Jurkat, Clone E6-1 (cell line): Measurements from ENCODE around the gene NFASC.

ENCODE experiments used
- DNase-seq: peaks from one replicate; pipeline ENCODE4 v3.0.0-alpha.2; 2011; ENCODE audit warnings: low read depth, low spot score
- H3K4me3 ChIP-seq: 2 replicates; pipeline ENCODE4 v1.5.1; 2011; ENCODE audit warnings: mild to moderate bottlenecking, low read length, control low read depth, moderate library complexity

Gene NFASC

DNA sequence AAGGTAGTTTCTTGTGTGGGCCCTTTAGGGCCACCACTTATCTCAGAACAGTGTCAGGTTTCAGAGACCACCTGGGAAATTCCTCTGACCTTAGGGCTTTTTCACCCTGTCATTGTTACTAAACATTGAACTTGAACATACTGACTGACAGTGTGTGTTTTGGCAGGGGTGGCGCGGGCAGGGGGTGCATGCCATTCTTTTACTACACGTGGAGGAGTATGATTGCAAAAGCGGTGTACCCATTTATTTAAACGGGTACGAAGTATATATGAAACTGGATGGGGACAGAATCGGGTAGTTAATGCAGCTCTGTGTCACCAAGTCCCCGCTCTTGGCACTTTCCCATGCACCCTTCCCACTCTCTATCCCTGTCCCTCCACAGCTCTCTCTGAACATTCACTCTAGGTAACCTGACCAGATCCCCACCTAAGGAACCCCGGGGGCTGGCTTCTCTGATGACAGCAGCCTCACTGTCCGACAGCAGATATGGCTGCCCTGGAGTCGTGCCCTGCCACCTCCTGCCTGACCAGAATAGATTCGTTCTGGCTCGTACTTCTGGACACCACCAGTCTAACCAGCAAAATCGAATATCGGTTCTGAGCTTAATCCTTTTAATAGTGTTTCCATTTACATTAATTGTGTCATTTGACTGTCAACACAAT, 51.3 kb downstream of the NFASC start:
- no peak overlapping the region for H3K4me3 ChIP-seq
- DNase-seq, result no peak

DNA sequence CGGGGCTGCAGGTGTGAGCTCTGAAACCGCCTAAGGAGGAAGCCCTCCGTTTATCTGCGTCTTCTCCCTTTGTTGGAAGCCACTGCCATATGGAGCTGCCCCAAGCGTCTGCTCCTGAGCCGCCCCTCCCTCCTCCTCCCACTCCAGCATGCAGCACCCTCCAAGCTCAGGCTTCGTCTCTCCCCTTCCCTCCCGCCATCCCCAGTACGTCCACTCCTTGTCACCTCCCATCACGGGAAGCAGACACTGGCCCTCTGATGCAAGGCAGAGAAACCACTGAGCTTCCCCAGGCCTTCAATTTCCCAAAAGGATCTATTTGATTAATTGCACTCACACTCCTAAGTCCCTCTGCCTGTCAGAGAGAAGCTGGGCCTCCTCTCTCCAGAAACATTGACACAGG, 52.5 kb downstream of the NFASC start:
- no peak overlapping the region for H3K4me3 ChIP-seq
- no peak for DNase-seq

- no peak overlapping the region for H3K4me3 ChIP-seq
- DNase-seq, result no peak
Observed at GRCh38 chr1:204923626-204924012, 53.0 kb downstream of the NFASC start.

- no peak for DNase-seq
Observed at GRCh38 chr1:204924013-204924759, 53.5 kb downstream of the NFASC start.

GRCh38 chr1:204925701-204926100, 55.0 kb downstream of the NFASC start:
- H3K4me3 ChIP-seq, result no peak overlapping the region
- no peak for DNase-seq

More at GRCh38 chr1:204924013-204924759, 53.5 kb downstream of the NFASC start:
- H3K4me3 ChIP-seq, result no peak overlapping the region

DNA sequence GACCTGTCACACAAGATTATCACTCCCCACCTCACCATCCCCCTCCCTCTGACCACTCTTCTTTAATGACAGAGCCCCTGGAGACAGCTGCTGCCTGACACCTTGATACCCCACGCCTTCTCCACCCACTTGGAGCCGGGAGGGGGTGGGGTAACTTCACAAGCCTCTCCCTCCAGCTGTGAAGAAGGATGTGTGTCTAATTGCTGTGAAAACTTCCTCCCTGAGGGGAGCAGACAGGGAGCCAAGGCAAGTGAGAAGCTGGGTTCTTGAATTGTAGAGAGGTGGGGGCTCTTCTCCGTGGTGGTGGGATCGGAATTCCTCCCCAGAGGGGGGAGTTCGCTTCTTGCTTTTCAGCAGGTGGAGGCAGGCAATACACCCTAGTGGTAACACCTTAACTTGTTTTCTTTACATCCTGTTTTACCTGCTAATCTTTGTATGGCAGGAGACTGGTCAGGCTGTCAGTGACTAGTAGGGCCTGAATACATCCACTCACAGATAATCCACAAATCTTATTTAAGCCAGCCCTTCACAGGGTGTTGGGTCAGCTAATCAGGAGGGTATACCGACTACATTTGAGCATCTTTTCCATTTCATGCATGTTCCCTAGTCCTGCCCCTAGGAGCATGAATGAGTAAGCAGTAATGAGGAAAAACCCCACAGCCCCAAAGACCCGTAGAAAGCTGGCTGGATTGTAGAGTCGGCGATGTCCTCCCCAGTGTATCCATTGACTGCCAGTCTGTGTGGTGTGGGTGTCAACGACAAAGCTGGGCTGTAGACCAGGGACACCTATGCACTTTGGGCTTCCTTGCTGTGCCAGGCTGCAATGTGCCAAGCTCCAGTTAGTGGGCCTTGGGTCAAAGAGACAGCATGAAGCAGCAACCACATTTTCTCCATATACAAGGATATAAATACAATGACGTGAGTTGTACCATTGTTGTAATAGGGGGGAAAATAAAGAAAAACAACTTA, 57.3 kb downstream of the NFASC start:
- no peak for DNase-seq

DNA sequence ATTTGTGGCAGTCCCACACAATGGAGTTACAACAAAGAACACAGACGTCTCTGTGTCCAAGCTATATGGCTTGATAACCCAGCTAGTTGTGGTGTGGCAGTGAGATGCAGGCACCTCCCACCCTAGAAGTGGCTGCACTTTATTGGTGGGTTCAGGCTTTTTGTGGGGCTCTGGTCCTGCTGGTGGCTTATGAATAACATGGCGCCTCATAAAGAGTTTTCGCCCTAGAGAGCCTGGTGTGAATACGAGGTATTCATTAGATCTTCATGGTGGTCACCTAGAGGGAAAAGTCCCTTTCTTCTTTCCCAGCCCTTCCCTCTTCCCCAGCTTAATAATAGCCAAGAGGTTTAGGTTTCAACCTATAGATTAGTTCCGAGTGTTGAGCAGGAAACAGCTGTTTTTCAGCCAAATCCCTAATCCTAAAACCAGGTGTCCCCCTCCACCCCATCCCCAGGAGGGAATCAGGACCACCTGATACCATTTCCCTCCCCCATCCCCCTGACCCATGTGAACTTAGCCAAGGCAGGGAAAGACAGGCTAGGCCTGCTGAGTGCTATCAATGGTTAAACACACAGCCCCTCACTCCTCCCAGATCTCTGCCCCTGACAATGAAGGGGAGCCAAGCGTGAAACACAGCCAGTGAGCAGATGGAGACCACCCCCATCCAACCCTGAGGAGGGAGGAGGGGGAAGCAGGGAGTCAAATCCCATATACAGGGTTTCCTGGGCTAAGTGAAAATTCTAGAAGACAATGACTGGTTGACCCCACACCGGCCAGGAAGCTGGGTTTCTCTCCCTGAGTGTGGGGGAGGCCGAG, 58.2 kb downstream of the NFASC start:
- no peak for DNase-seq
- no peak overlapping the region for H3K4me3 ChIP-seq

More for the DNA sequence above, 57.3 kb downstream of the NFASC start:
- H3K4me3 ChIP-seq, result no peak overlapping the region

DNA sequence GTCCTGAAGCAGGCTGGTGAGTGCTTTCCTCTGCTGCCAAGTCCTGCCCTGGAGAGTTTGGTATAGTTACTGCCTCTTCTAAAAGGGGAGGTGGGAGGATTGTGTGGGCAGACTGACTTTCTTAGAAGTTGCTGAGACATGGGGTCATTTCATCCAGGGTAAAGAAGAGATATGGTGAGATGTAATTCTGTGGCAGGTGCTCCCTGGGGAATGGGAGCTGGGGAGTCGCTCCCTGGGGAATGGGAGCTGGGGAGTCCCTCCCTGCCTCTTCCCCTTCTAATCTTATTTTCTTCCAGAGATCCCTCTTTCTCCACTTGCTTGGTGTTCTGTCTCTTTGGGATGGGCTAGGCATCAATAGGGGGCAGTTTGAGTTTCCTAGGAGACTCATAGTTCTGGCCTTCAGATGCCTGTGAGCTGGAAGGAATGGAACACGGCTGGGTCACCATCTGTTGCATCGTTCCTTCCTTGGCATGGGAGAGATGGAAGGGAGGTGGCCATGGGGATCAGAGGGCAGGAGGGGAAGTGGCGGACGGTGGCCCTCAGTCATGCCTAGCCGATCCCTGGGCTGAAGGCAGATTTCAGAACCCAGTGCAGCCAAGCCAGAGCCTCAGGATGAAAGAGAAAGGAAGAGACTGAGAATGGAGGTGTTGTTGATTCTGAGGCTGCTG, 59.0 kb downstream of the NFASC start:
- no peak overlapping the region for H3K4me3 ChIP-seq
- no peak for DNase-seq

DNA sequence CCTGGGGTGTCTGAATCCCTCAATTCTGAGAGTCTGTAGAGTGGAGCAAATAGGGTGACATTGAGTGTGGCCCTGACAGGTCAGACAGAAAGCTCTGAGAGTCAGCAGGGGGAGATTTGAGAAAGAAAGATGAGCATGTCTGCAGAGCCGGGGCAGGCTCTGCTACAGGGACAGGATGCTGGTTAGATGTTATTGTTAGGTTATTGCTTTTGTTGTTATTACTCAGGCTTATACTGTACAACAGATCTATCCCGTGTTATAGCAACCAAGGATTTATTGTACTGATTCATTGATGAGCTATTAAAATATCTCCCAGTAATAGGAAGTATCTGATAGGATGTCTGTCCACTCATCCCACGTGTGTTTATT, 59.5 kb downstream of the NFASC start:
- DNase-seq, result no peak
- H3K4me3 ChIP-seq, result no peak overlapping the region

DNA sequence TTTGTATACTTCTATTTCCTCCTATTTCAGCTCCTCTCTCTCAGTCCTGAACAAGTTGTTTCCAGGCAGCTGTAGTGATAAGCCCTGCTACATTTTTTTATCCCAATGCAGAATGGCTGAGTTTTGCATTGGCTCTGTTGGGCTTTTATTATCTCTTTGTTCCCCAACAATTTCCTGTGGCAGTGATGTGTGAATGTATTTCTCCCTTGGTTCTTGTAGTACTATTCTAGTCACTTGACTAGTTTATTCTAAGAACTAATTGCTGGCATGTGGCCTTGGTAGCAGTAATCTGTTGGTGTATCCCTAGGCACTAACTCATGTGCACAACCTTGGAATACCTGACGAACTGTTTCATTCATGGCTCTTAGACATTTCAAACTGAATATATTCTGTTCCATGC, 60.7 kb downstream of the NFASC start:
- no peak for DNase-seq
- no peak overlapping the region for H3K4me3 ChIP-seq

GRCh38 chr1:204931768-204932572, 61.3 kb downstream of the NFASC start:
- no peak for DNase-seq
- H3K4me3 ChIP-seq, result no peak overlapping the region

DNA sequence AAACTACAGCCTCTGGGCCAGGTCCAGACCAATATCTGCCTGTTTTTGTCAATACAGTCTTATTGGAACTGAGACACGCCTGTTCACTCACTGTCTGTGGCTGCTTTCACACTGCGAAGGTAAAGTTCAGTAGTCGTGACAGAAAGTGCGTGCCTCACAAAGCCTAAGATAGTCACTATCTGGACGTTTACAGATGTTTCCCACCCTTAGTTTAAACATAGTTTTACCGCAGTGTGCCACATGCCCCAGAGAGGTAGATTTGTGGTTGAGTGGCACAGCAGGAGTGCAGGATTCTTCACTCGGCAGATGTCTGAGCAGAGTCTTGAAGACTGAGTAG, 61.9 kb downstream of the NFASC start:
- H3K4me3 ChIP-seq, result no peak overlapping the region
- peak; percentile 54 for DNase-seq

GRCh38 chr1:204935155-204935554, 64.5 kb downstream of the NFASC start:
- no peak for DNase-seq
- no peak overlapping the region for H3K4me3 ChIP-seq

- H3K4me3 ChIP-seq, result no peak overlapping the region
- no peak for DNase-seq
Observed at GRCh38 chr1:204936765-204937164, 66.1 kb downstream of the NFASC start.

- no peak overlapping the region for H3K4me3 ChIP-seq
- DNase-seq, result no peak
Observed at GRCh38 chr1:204937901-204938300, 67.2 kb downstream of the NFASC start.

GRCh38 chr1:204940591-204940990, 69.9 kb downstream of the NFASC start:
- no peak for DNase-seq
- H3K4me3 ChIP-seq, result no peak overlapping the region

DNA sequence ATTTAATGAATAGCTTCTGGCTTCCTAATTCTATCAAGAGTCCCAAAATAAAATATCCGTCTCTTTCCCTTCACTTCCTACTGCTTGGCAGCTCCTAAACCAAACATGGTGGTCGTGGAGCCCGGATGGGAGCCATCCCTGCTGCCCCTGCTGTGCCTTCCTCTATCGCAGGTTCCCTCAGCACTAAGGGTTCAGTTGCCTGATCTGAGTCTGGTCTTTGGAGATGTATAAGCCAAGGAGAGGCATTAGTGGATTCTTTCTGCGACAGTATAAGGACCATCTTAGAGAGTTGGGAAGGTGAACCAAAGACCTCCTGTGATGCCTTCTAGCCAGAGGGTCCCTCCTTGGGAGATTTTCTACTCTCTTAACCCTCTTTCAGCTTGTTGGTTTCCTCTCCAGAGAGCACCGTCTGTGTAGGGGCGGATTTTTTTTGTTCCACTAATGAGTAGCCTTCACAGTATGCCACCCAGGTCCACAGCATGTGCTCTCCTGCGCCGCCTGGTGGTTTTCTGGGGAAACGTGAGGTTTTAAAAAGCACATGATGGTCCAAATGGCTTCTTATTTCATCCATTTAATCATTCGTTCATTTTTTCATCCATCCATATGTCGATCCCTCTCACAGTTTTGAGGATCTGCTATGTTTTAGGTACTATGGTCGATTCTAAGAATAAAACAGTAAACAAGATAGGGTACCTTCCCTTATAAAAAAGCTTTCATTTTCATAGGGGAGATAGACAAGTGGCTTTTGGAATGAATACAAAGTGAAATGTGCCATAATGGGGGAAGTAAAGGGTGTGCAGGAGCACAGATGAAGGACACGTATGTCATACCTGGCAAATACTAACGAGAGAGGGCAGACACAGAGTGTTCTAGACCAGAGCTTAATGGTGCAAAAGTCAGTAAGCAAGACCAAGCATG, 71.0 kb downstream of the NFASC start:
- no peak overlapping the region for H3K4me3 ChIP-seq
- peak; percentile 52 for DNase-seq
